Endothelial cell of umbilical vein (primary cell): ENCODE results near the gene TUSC2. TPM values are rescaled to one million over a fixed set of nuclear protein-coding genes. Genes with fewer than 3 reads are reported as not detected.

Source experiments
- BruUV-seq: library from RNA; stranded (reverse); fragments of 400-500 nt; replicated peaks from 2 replicates; lab custom pipeline; 2021; lab: Mats Ljungman, UMichigan
- CTCF ChIA-PET: fragments of 300-600, 350-600 bp; sonication (Branson Sonifier 250); formaldehyde crosslinking; loops from one replicate; lab custom pipeline; 2021; ENCODE audit warnings: antibody characterized with exemption, inconsistent platforms; lab: Charles Lee
- POLR2A ChIA-PET: fragments of 300-600, 350-600 bp; sonication (Branson Sonifier 250); formaldehyde crosslinking; loops from one replicate; lab custom pipeline; 2021; ENCODE audit warnings: antibody characterized with exemption, inconsistent platforms; lab: Charles Lee
- DNase-seq: peaks from one replicate; pipeline ENCODE4 v3.0.0-alpha.2; 2011; ENCODE audit warnings: low read depth, low spot score
- FAIRE-seq: peaks from 2 replicates; lab custom pipeline; 2011; peaks lifted over from hg19 to GRCh38; lab: Jason Lieb, UNC
- H2AFZ ChIP-seq: 2 replicates; pipeline ENCODE4 v1.6.0; 2012; ENCODE audit warnings: low read depth, low read length, control low read depth, inconsistent platforms
- H3K27ac ChIP-seq: 2 replicates; pipeline ENCODE4 v1.5.1; 2011; ENCODE audit warnings: low read depth, mild to moderate bottlenecking, control low read depth, low read length, moderate library complexity; ENCODE audit not compliant: insufficient read depth
- H3K27me3 ChIP-seq, 2 experiments: 2 replicates each; pipeline versions ENCODE4 v1.6.0 to v1.6.1; 2011; ENCODE audit warnings: low read length in 2 of 2, mixed read lengths in 1 of 2; ENCODE audit not compliant: control insufficient read depth in 2 of 2, insufficient read depth in 2 of 2
- H3K36me3 ChIP-seq, 2 experiments: 2 replicates in 1 of 2; 3 replicates in 1 of 2; pipeline ENCODE4 v1.5.1; 2011; ENCODE audit warnings: low read length in 2 of 2, mild to moderate bottlenecking in 1 of 2, moderate library complexity in 1 of 2; ENCODE audit not compliant: control insufficient read depth in 2 of 2, insufficient read depth in 2 of 2; ENCODE audit errors: extremely low read depth in 1 of 2
- H3K4me1 ChIP-seq: 3 replicates; pipeline ENCODE4 v1.5.1; 2011; ENCODE audit warnings: mild to moderate bottlenecking, low read length; ENCODE audit not compliant: control insufficient read depth, insufficient read depth; ENCODE audit errors: extremely low read depth
- H3K4me2 ChIP-seq: 2 replicates; pipeline ENCODE4 v1.6.1; 2011; ENCODE audit warnings: low read length, control low read depth, mixed read lengths; ENCODE audit not compliant: insufficient read depth
- H3K4me3 ChIP-seq, 3 experiments: fragments of 200-600 bp in 1 of 3; sonication (generic), shearing (Covaris generic) in 1 of 3; replicated peaks in 1 of 3; 2 replicates each; pipeline ENCODE4 v1.5.1; 2011 to 2016; ENCODE audit warnings: control low read depth in 3 of 3, low read length in 3 of 3, mild to moderate bottlenecking in 2 of 3, inconsistent platforms in 1 of 3, low read depth in 1 of 3, moderate library complexity in 1 of 3; ENCODE audit not compliant: insufficient read depth in 1 of 3
- H3K79me2 ChIP-seq: 2 replicates; pipeline ENCODE4 v1.6.0; 2012; ENCODE audit warnings: low read length, inconsistent platforms; ENCODE audit not compliant: control insufficient read depth, insufficient read depth
- H3K9ac ChIP-seq: replicated peaks from 2 replicates; pipeline ENCODE3; 2011; ENCODE audit warnings: low read length, control low read depth; ENCODE audit not compliant: insufficient read depth; ENCODE audit errors: extremely low read depth
- H3K9me1 ChIP-seq: replicated peaks from 3 replicates; pipeline ENCODE4 v1.6.0; 2011; ENCODE audit warnings: mild to moderate bottlenecking, low read length; ENCODE audit not compliant: control insufficient read depth, insufficient read depth; ENCODE audit errors: extremely low read depth
- H3K9me3 ChIP-seq: replicated peaks from 2 replicates; pipeline ENCODE4 v1.5.1; 2012; ENCODE audit warnings: low read length, inconsistent platforms; ENCODE audit not compliant: control insufficient read depth, insufficient read depth
- H4K20me1 ChIP-seq: replicated peaks from 2 replicates; pipeline ENCODE3; 2011; ENCODE audit warnings: mild to moderate bottlenecking, low read length; ENCODE audit not compliant: control insufficient read depth, insufficient read depth; ENCODE audit errors: extremely low read depth
- EZH2 ChIP-seq: IDR thresholded peaks from 2 replicates; pipeline ENCODE4 v1.6.1; 2012; ENCODE audit warnings: borderline replicate concordance, low read depth, mild to moderate bottlenecking, moderate library complexity, low read length, inconsistent platforms; ENCODE audit not compliant: severe bottlenecking
- FOS ChIP-seq: IDR thresholded peaks from 2 replicates; pipeline ENCODE4 v1.6.1; 2011; ENCODE audit warnings: mild to moderate bottlenecking, low read length, moderate library complexity, borderline replicate concordance; ENCODE audit not compliant: insufficient read depth
- GATA2 ChIP-seq: IDR thresholded peaks from 2 replicates; pipeline ENCODE4 v1.7.0; 2011; ENCODE audit warnings: low read depth, mild to moderate bottlenecking, moderate library complexity, mixed read lengths, low read length; ENCODE audit not compliant: insufficient read length, insufficient read depth
- JUN ChIP-seq: IDR thresholded peaks from 2 replicates; pipeline ENCODE4 v1.6.1; 2011; ENCODE audit warnings: borderline replicate concordance, low read depth; ENCODE audit not compliant: insufficient read length, insufficient read depth
- MYC ChIP-seq: IDR thresholded peaks from one replicate; pipeline ENCODE4 v1.6.1; 2011; ENCODE audit warnings: mild to moderate bottlenecking, low read depth, low read length
- POLR2AphosphoS5 ChIP-seq: IDR thresholded peaks from 2 replicates; pipeline ENCODE4 v1.6.1; 2012; ENCODE audit warnings: low read depth, mild to moderate bottlenecking, control low read depth, low read length, moderate library complexity; ENCODE audit not compliant: insufficient read depth
- dilution Hi-C: fragments of 300-500 bp; cut with MboI; formaldehyde crosslinking; loops from one replicate; pipeline ENCODE4 v1.15.0; 2019; ENCODE audit warnings: low sequenced_read_pairs; ENCODE audit not compliant: extremely low pct_ligation_motif_present
- intact Hi-C: fragments of 100-400 bp; cut with micrococcal nuclease; formaldehyde crosslinking; loops from one replicate; pipeline ENCODE4 v1.10.0; 2022
- polyA plus RNA-seq, 4 experiments: library from polyadenylated mRNA; depleted of rRNA in 3 of 4; stranded (reverse) in 3 of 4; unstranded in 1 of 4; fragments of >200 nt; gene quantifications; 2 replicates each; pipeline versions ENCODE4 v1.2.1 to v1.2.3, GENCODE V29; 2011 to 2012; ENCODE audit warnings: missing spikeins in 1 of 4
- total RNA-seq: library from RNA; stranded (reverse); gene quantifications from 2 replicates; pipeline ENCODE4 v1.2.3, GENCODE V29; 2021
- TF ChIP-seq, protein P1 (sequence below): IDR thresholded peaks from 2 replicates; pipeline ENCODE4 v1.6.1; 2011; ENCODE audit not compliant: insufficient read depth, insufficient read length
- TF ChIP-seq, protein P2 (sequence below), 2 donors: IDR thresholded peaks; 1 replicate in 1 of 2; 2 replicates in 1 of 2; pipeline ENCODE4 v1.5.1; 2011; ENCODE audit warnings: low read length in 2 of 2, mild to moderate bottlenecking in 2 of 2, moderate library complexity in 2 of 2, control low read depth in 1 of 2, inconsistent platforms in 1 of 2, low read depth in 1 of 2; ENCODE audit not compliant: insufficient read depth in 1 of 2; ENCODE audit errors: extremely low read depth in 1 of 2

The TUSC2 gene
- total and polyA plus RNA-seq, 2 donors (not counting 3 experiments of a cell fraction or from before 2014, with no cell fraction given): 30.0 to 89.0 TPM

DNA sequence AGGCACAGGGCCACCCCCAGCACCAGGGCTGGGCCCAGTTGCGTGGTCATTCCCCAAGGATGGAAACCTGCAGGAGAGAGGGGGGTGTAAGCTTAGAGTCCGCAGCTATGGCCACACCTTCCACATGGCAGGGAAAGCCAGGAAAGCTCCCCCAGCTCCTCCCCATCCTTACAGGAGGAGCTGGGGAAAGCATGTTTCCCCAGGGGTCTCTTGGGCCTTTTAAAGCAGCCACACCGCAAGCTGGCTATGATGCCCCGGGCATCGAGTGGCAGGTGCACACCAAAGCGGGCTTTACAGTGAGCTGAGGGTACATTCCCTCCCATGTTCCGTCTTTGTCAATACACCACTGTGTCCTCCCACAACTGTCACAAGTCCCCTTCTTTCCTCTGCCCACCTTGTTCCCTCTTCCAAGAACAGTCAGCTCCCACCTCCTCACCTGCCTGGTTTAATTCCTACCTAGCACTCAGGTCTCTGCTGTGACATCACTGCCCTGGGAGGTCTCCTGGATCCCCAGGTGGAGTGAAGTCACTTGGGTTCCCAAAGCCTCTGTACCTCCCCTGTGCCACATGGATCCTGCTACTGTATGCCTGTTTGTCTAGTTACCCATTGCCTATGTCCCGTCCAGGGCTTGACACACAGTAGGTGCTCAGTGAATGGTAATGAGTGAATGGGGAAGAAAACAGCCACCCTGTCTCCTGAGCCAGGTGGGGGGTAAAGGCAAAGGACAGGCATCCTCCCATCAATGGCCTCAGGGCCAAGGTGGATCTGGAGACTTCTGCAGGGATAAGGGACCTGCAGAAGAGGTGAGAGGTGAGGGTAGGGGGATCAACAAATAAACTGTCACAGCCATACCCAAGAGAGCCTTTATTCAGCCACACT, 32.2 kb downstream of the TUSC2 start:
- ChIA-PET POLR2A (no interaction called here), CTCF (no interaction called here)
- no peak overlapping the region for H3K27ac ChIP-seq
- H3K9ac ChIP-seq: no peak overlapping the region
- no peaks in the 10 kb centered on the region for H3K9me3 ChIP-seq
- H3K4me2 ChIP-seq: no peak overlapping the region
- DNase-seq: no peak
- TF ChIP-seq JUN (no peak), MYC (no peak), GATA2 (no peak), EZH2 (no peak), POLR2AphosphoS5 (no peak), FOS (no peak)
- TF ChIP-seq, protein P1, sequence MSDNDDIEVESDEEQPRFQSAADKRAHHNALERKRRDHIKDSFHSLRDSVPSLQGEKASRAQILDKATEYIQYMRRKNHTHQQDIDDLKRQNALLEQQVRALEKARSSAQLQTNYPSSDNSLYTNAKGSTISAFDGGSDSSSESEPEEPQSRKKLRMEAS: no peak
- TF ChIP-seq, protein P2, sequence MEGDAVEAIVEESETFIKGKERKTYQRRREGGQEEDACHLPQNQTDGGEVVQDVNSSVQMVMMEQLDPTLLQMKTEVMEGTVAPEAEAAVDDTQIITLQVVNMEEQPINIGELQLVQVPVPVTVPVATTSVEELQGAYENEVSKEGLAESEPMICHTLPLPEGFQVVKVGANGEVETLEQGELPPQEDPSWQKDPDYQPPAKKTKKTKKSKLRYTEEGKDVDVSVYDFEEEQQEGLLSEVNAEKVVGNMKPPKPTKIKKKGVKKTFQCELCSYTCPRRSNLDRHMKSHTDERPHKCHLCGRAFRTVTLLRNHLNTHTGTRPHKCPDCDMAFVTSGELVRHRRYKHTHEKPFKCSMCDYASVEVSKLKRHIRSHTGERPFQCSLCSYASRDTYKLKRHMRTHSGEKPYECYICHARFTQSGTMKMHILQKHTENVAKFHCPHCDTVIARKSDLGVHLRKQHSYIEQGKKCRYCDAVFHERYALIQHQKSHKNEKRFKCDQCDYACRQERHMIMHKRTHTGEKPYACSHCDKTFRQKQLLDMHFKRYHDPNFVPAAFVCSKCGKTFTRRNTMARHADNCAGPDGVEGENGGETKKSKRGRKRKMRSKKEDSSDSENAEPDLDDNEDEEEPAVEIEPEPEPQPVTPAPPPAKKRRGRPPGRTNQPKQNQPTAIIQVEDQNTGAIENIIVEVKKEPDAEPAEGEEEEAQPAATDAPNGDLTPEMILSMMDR (IDR thresholded peaks at IDR 0.05; ENCODE audit: extremely low read depth in 1 of 2, insufficient read depth in 1 of 2, low read depth in 1 of 2, low read length in 2 of 2): no peak
- no peak for FAIRE-seq
- no peaks in the 10 kb centered on the region for H3K36me3 ChIP-seq
- intact Hi-C loops: no loop called here
- no peak overlapping the region for H3K4me3 ChIP-seq
- no peaks in the 10 kb centered on the region for H3K27me3 ChIP-seq
- no TSS peak for BruUV-seq
- dilution Hi-C loops: no loop called here
- H2AFZ ChIP-seq: no peak overlapping the region
- peaks cover 31% of the 10 kb centered on the region for H3K4me1 ChIP-seq
- no peaks in the 10 kb centered on the region for H3K9me1 ChIP-seq
- peaks cover 13% of the 10 kb centered on the region for H3K79me2 ChIP-seq
- no peaks in the 10 kb centered on the region for H4K20me1 ChIP-seq
